Panc1 (cell line): Measurements from ENCODE around the gene NEK5. TPM values are rescaled to one million over a fixed set of nuclear protein-coding genes. Genes with fewer than 3 reads are reported as not detected.
A peak's percentile ranks its signal among the peaks of the same experiment; 100 is the strongest.

Experiments
- ATAC-seq: fragments of 200-7000 bp; cut with Tn5 transposase; 2 replicates; pipeline ENCODE4 v1.9.1; 2020; ENCODE audit warnings: mild to moderate bottlenecking, moderate library complexity
- BruUV-seq: library from RNA; stranded (reverse); fragments of 400-500 nt; replicated peaks from 2 replicates; lab custom pipeline; 2021; lab: Mats Ljungman, UMichigan
- CTCF ChIA-PET: fragments of 300-600 bp; sonication (Branson Sonifier 250); formaldehyde crosslinking; loops from one replicate; lab custom pipeline; 2022; ENCODE audit warnings: antibody characterized with exemption; lab: Charles Lee
- POLR2A ChIA-PET: fragments of 300-600 bp; sonication (Branson Sonifier 250); formaldehyde crosslinking; loops from one replicate; lab custom pipeline; 2022; ENCODE audit warnings: antibody characterized with exemption; lab: Charles Lee
- DNase-seq: peaks from one replicate; pipeline ENCODE4 v3.0.0-alpha.2; 2010; ENCODE audit warnings: low read depth, low spot score
- H3K27ac ChIP-seq: 2 replicates; pipeline ENCODE4 v1.5.1; 2011; ENCODE audit warnings: mild to moderate bottlenecking, low read length, inconsistent platforms
- H3K27me3 ChIP-seq: fragments of 200-500 bp; sonication (Bioruptor generic); 2 replicates; pipeline ENCODE4 v1.6.0; 2014; ENCODE audit warnings: low read length, inconsistent platforms; ENCODE audit not compliant: control insufficient read depth, insufficient read depth
- H3K36me3 ChIP-seq: fragments of 200-500 bp; sonication (Bioruptor generic); 2 replicates; pipeline ENCODE4 v1.5.1; 2014; ENCODE audit warnings: inconsistent platforms, mild to moderate bottlenecking, low read length, moderate library complexity; ENCODE audit not compliant: control insufficient read depth, insufficient read depth
- H3K4me1 ChIP-seq: 2 replicates; pipeline ENCODE4 v1.5.1; 2011; ENCODE audit warnings: inconsistent platforms, mild to moderate bottlenecking, low read length, moderate library complexity; ENCODE audit not compliant: control insufficient read depth, insufficient read depth
- H3K4me3 ChIP-seq, 2 experiments: 2 replicates each; pipeline ENCODE4 v1.5.1; 2011 to 2012; ENCODE audit warnings: low read depth in 2 of 2, low read length in 2 of 2, mild to moderate bottlenecking in 2 of 2, inconsistent platforms in 1 of 2, moderate library complexity in 1 of 2
- H3K9me3 ChIP-seq: fragments of 200-500 bp; sonication (Bioruptor generic); 2 replicates; pipeline ENCODE4 v1.5.1; 2014; ENCODE audit warnings: low read depth, mild to moderate bottlenecking, inconsistent platforms, low read length, moderate library complexity; ENCODE audit not compliant: control insufficient read depth, insufficient read depth
- POLR2AphosphoS5 ChIP-seq: IDR thresholded peaks from 2 replicates; pipeline ENCODE4 v1.6.1; 2012; ENCODE audit warnings: mild to moderate bottlenecking, low read depth, low read length, moderate library complexity
- REST ChIP-seq, 2 experiments: IDR thresholded peaks; 2 replicates each; pipeline ENCODE4 v1.6.1; 2011 to 2012; ENCODE audit warnings: low read depth in 2 of 2, control low read depth in 1 of 2, low read length in 1 of 2, mild to moderate bottlenecking in 1 of 2, moderate library complexity in 1 of 2; ENCODE audit not compliant: insufficient read depth in 1 of 2
- SIN3A ChIP-seq: IDR thresholded peaks from 2 replicates; pipeline ENCODE4 v1.6.1; 2012; ENCODE audit warnings: low read depth, mild to moderate bottlenecking, low read length, moderate library complexity, borderline replicate concordance; ENCODE audit not compliant: insufficient read depth
- TCF7L2 ChIP-seq: IDR thresholded peaks from 2 replicates; pipeline ENCODE4 v1.6.1; 2011; ENCODE audit warnings: mild to moderate bottlenecking, low read depth, low read length, inconsistent platforms
- in situ Hi-C: cut with HindIII; loops from 2 replicates; pipeline ENCODE4 v1.10.0; 2016; ENCODE audit warnings: low sequenced_read_pairs, low pct_unique_long_range_greater_than_20kb
- intact Hi-C: fragments of 100-400 bp; cut with micrococcal nuclease; formaldehyde crosslinking; loops from one replicate; pipeline ENCODE4 v1.10.0; 2022; ENCODE audit not compliant: unreplicated experiment
- total RNA-seq: library from RNA; stranded (reverse); gene quantifications from one replicate; pipeline ENCODE4 v1.2.1, GENCODE V29; 2021; ENCODE audit not compliant: unreplicated experiment
- TF ChIP-seq, protein P1 (sequence below): fragments of 450-650 bp; IDR thresholded peaks from 2 replicates; pipeline ENCODE4 v1.5.1; 2017; ENCODE audit warnings: mild to moderate bottlenecking

The NEK5 gene
- total RNA-seq, 1 experiment from 2014 or later = 0.08 TPM

- intact Hi-C loops (loop anchor here (5.0 to 10.0 kb wide), 2 partner anchors 92 to 130 kb away; partner anchors contain the start of gene NEK5), in situ Hi-C loops (no loop called here)
- CTCF ChIA-PET = no interaction called here
- Histone ChIP-seq H3K9me3 (no peaks in the 10 kb centered on the region), H3K36me3 (no peaks in the 10 kb centered on the region), H3K4me1 (peaks cover 67% of the 10 kb centered on the region), H3K4me3 (no peak overlapping the region), H3K27me3 (no peaks in the 10 kb centered on the region), H3K27ac (peak overlapping the region; percentile 85)
- DNase-seq (no peak), ATAC-seq (no peak)
- POLR2A ChIA-PET = no interaction called here
- no peak for TF ChIP-seq REST (IDR thresholded peaks at IDR 0.05; ENCODE audit: insufficient read depth in 1 of 2, low read depth in 2 of 2, low read length in 1 of 2)
- TF ChIP-seq, protein P1, sequence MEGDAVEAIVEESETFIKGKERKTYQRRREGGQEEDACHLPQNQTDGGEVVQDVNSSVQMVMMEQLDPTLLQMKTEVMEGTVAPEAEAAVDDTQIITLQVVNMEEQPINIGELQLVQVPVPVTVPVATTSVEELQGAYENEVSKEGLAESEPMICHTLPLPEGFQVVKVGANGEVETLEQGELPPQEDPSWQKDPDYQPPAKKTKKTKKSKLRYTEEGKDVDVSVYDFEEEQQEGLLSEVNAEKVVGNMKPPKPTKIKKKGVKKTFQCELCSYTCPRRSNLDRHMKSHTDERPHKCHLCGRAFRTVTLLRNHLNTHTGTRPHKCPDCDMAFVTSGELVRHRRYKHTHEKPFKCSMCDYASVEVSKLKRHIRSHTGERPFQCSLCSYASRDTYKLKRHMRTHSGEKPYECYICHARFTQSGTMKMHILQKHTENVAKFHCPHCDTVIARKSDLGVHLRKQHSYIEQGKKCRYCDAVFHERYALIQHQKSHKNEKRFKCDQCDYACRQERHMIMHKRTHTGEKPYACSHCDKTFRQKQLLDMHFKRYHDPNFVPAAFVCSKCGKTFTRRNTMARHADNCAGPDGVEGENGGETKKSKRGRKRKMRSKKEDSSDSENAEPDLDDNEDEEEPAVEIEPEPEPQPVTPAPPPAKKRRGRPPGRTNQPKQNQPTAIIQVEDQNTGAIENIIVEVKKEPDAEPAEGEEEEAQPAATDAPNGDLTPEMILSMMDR = no peak
- TF ChIP-seq POLR2AphosphoS5 = no peak
- no peak for TF ChIP-seq TCF7L2
- no peak for TF ChIP-seq SIN3A
- no TSS peak for BruUV-seq
Observed at GRCh38 chr13:51997186-51997585, 131.7 kb downstream of the NEK5 start.

GRCh38 chr13:51996641-51997040, 132.2 kb downstream of the NEK5 start:
- BruUV-seq = no TSS peak
- no peak for TF ChIP-seq TCF7L2
- no peak for TF ChIP-seq SIN3A
- TF ChIP-seq POLR2AphosphoS5 = no peak
- TF ChIP-seq REST (IDR thresholded peaks at IDR 0.05; ENCODE audit: insufficient read depth in 1 of 2, low read depth in 2 of 2, low read length in 1 of 2) = no peak
- TF ChIP-seq, protein P1 = no peak
- ChIA-PET CTCF (no interaction called here), POLR2A (no interaction called here)
- Histone ChIP-seq H3K36me3 (no peaks in the 10 kb centered on the region), H3K4me3 (no peak overlapping the region), H3K9me3 (no peaks in the 10 kb centered on the region), H3K27ac (peak overlapping the region; percentile 85), H3K27me3 (no peaks in the 10 kb centered on the region), H3K4me1 (peaks cover 70% of the 10 kb centered on the region)
- in situ Hi-C loops (no loop called here), intact Hi-C loops (loop anchor here (5.0 to 10.0 kb wide), 2 partner anchors 92 to 131 kb away; partner anchors contain the start of gene NEK5)
- no peak for DNase-seq
- no peak for ATAC-seq
